Right lung (tissue), 5 donors: Measurements from ENCODE around the gene CLEC4G. TPM values are rescaled to one million over a fixed set of nuclear protein-coding genes. Genes with fewer than 3 reads are reported as not detected.
A peak's percentile ranks its signal among the peaks of the same experiment; 100 is the strongest.
"Not testable (repeated sequence)": the region's sequence is repeated elsewhere in the genome, so short reads cannot be mapped to it uniquely, and the experiment has no call there.

Source experiments
- DNase-seq, 2 donors: peaks; one replicate each; pipeline ENCODE4 v3.0.0-alpha.2; 2013
- polyA plus RNA-seq, 5 donors: library from polyadenylated mRNA; unstranded; fragments of 120-200 nt; gene quantifications; one replicate each; pipeline versions ENCODE4 v1.2.1 to v1.2.3, GENCODE V29; 2013; ENCODE audit warnings: inconsistent platforms in 1 of 5, low replicate concordance in 1 of 5; ENCODE audit not compliant: insufficient read length in 5 of 5, insufficient read depth in 1 of 5

The CLEC4G gene
- polyA plus RNA-seq, 5 donors = 0.25 to 0.31 (median 0.28) TPM; not detected in 2

- no peak for DNase-seq
Observed at GRCh38 chr19:7746903-7747884, 15.3 kb upstream of the CLEC4G start, which contains the start of gene CD209. Gene CD209, minus strand, starts transcription at chr19:7747534. Its CDS starts 23 bp downstream, at chr19:7747511.

- not testable (repeated sequence) for DNase-seq
Observed at GRCh38 chr19:7746306-7746705, 14.4 kb upstream of the CLEC4G start.

GRCh38 chr19:7744871-7745650 lies 13.2 kb upstream of the CLEC4G start:
- no peak for DNase-seq

GRCh38 chr19:7744199-7744786 lies 12.4 kb upstream of the CLEC4G start:
- DNase-seq = no peak

DNA sequence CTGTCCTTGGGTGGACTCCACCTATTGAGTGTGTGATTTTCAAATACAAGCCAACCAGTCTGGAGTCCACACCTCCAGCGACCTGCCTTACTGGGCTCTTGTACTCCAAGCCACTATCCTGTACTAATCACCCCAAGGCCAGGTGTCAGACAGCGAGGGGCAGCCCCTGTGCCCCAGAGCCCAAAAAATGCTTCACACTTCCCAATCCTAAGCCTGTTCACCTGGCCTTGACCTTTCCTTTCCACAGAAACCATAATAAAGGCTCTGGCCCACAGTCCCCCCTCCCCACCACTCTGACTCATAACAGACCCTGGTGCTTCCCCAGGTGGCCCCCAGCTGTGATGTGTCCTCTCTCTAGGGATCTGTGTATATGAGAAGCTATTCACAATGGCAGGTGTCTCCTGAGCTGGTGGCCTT lies 11.5 kb upstream of the CLEC4G start:
- no peak for DNase-seq

DNA sequence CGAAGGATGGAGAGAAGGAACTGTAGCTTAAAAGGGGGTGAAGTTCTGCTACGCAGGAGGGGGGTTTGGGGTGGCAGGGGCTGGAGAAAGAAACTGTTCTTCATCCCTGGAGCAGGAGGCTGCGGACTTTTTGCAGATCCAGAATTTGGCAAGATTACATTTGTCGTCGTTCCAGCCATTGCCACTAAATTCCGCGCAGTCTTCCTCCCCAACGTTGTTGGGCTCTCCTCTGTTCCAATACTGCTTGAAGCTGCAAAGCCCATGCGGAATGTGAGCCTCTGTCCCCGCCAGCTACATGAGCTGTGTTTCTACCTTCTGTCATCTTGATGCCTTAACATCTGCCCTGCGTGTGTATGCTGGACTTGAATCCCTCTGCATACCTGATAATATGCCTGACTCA lies 11.1 kb upstream of the CLEC4G start:
- DNase-seq = no peak

DNA sequence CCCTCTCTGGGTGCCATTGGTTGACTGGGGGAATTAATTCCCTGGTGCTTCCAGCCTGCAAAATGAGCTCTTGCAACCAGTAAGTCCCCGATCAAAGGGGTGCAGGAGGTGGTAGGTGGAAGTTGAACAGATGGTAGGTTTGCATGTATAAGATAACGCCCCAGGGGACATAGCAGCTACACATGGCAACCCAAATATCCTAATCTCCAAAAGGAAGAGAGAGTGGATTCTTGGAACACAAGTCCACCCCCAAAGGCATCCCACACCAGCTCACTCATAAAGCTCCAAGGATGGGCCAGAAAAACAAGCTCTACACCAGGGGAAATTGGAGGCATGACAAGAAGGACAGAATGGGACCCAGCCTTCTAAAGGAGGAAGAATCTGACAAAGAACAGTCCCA lies 10.7 kb upstream of the CLEC4G start:
- no peak for DNase-seq

DNA sequence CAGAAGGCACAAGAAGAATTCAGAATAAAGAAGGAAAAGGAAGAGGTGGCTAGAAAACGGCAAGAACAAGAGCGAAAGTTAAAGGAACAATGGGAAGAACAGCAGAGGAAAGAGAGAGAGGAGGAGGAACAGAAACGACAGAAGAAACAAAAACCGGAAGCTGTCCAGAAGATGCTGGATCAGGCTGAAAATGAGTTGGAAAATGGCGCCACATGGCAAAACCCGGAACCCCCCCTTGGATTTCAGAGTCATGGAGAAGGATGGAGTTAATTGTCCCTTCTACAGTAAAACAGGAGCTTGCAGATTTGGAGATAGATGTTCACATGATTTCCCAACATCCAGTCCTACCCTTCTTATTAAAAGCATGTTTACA lies 8.8 kb upstream of the CLEC4G start:
- no peak for DNase-seq

DNA sequence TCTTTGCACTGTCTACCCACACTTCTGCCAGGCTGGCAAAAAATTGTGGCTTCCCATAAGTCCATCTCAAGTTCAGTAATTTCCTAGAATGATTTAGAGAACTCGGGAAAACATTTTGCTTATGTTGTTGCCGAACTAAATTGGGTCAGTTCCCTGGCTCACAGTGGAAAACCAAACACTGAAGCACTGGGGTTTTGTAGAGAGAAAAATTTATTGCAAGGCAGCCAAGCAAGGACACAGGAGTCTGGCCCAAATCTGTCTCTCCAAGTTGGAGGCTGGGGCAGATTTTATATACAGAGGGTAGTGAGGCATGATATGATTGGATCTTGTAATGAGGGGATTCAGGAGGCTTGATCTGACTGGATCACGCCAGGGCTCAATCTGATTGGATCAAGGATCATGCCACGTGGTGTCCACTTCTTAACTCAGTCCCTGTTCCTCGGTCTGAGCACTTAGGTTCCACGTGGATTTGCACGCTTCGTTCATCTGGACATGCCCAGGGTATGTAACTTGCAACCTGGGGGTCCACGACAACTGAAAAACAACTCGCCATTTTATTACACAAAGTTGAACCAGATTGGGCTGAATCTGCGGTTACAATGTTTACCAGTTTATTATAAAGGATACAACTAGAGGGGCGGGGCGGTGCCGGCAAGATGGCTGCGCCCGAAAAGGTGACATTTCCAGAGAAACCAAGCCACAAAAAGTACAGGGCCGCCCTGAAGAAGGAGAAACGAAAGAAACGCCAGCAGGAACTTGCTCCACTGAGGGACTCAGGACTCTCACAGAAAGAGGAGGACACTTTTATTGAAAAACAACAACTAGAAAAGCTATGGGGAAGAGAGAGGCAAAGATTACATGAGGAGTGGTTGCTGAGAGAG lies 8.1 kb upstream of the CLEC4G start:
- no peak for DNase-seq

GRCh38 chr19:7739211-7739755 lies 7.4 kb upstream of the CLEC4G start:
- no peak for DNase-seq

GRCh38 chr19:7738023-7738422 lies 6.1 kb upstream of the CLEC4G start:
- DNase-seq = no peak

DNA sequence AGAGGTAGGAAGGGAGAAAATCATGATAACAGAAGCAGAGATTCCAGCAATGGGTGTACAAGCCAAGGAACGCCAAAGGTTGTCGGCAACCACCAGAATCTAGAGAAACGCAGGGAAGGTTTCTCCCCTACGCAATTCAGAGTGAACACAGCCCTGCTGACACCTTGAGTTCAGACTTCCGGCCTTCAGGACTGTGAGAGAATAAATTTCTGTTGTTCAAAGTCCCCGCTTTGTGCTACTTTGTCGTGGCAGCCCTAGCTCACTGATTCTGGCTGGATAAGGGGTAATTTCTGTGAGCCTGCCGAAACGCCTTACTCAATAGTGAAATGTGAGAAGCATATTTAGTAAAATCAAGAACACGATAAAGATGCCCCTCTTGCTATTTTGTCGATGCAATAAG lies 5.3 kb upstream of the CLEC4G start:
- DNase-seq = no peak

GRCh38 chr19:7736148-7736547 lies 4.2 kb upstream of the CLEC4G start:
- no peak for DNase-seq

GRCh38 chr19:7734220-7735203 lies 2.6 kb upstream of the CLEC4G start:
- peak in 1 of 2 donors; percentile 12 for DNase-seq

DNA sequence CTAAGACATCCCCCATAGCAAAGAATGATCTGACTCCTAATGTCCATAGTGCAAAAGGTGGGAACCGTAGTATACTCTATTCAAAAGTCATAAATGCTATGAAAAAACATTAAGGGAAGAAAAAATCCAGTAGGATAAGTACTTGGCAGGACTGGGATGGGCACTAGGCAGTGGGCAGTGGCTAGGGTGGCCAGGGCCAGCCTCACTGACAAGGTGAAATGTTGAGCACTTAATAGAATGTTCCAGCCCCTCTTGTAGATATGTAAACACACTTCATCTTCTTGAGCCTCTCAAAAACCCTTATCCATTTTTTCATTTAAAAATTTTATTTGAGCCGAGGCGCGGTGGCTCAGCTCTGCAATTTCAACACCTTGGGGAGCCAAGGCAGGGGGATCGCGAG lies 1.5 kb upstream of the CLEC4G start:
- DNase-seq = no peak

GRCh38 chr19:7731615-7732014 lies 295 bp downstream of the CLEC4G start:
- DNase-seq = no peak

DNA sequence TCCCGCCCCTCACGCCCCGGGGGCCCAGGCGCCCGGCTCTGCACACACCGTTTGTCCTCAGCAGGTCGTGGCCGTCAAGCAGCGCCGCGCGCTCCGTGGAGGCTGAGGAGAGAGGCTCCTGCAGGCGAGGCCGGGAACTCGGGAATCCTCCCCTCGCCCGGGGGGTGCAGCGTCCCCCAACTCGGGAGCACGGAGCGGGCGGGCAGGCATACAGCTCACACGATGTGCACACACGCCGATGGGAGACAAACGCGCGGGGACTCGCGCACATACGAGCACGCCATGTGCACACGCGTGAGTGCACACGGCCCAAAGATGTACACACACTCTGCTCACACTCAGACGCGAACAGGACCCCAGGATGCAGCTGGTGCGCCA lies 703 bp downstream of the CLEC4G start:
- DNase-seq = no peak

DNA sequence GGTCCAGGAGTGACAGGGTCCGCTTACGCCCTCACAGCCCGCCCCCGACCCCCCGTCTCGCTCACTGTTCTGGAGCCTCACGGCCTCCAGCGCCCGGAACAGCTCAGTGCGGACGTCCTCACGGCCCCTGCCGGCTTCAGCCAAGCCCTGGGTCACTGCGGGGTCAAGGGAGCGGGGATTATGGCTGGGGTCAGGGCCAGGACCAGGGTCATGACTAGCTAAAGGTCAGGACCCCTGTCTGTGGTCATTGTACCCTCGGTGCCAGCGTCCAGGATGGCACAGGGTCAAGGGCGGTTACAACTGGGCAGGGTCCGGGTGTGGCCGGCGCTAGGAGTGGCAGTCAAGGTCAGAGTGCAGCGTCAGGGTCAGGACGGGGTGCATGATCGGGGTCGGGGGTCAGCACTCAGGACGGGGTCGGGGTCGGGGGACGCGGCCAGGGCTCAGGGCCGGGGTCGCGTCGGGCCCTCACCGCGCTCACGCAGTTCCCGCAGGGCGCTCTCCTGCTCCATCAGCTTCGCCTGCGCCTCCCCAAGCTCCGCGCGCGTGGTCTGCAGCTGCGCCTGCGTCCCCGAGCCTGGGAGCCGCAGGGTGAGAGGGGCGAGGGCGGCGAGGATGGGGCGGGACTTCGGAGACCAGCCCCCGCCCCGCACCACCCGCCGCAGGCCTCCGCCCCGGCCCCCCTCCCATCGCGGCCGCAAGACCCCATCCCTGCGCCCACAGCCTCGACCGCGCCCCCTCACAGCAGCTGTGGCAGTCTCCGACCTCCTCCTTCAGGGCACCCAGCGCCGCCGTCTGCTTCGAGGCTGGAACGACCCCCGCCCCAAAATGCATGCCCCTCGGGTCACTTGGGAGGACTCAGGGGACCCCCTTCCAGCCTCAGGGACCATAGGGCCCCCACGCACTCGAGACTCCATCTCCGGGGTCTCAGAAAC lies 1.4 kb downstream of the CLEC4G start:
- no peak for DNase-seq
